Colonic mucosa (tissue), 4 donors: Measurements from ENCODE around the gene ZNF814. TPM values are rescaled to one million over a fixed set of nuclear protein-coding genes. Genes with fewer than 3 reads are reported as not detected.
"Not testable (repeated sequence)": the region's sequence is repeated elsewhere in the genome, so short reads cannot be mapped to it uniquely, and the experiment has no call there.

Source experiments
- DNase-seq: peaks from one replicate; pipeline ENCODE4 v3.0.0-alpha.2; 2020
- H3K27ac ChIP-seq: fragments of 200-600 bp; one replicate; pipeline ENCODE4 v1.8.0; 2021
- H3K27me3 ChIP-seq: fragments of 200-600 bp; one replicate; pipeline ENCODE4 v1.8.0; 2021
- H3K36me3 ChIP-seq: fragments of 200-600 bp; one replicate; pipeline ENCODE4 v1.8.0; 2021
- H3K4me1 ChIP-seq: fragments of 200-600 bp; one replicate; pipeline ENCODE4 v1.8.0; 2021; ENCODE audit warnings: mild to moderate bottlenecking
- H3K4me3 ChIP-seq: fragments of 200-600 bp; one replicate; pipeline ENCODE4 v1.8.0; 2021
- H3K9ac ChIP-seq, 2 donors: one replicate each; pipeline ENCODE4 v1.7.0; 2013; ENCODE audit warnings: control low read depth in 2 of 2, low read depth in 2 of 2, low read length in 2 of 2
- H3K9me3 ChIP-seq: fragments of 200-600 bp; one replicate; pipeline ENCODE4 v1.8.0; 2021
- intact Hi-C: fragments of 100-400 bp; cut with DNase I; formaldehyde crosslinking; loops from one replicate; pipeline ENCODE4 v1.14.1; 2022
- total RNA-seq, 2 donors: library from RNA; stranded (reverse); fragmentation: NEBNext Ultra II Directional in 1 of 2; extraction: Animal tissue kit (Norgen Biotek cat#: 25700) in 1 of 2; gene quantifications; one replicate each; pipeline ENCODE4 v1.2.1, GENCODE V29; 2021
- TF ChIP-seq, protein P1 (sequence below): fragments of 200-600 bp; IDR thresholded peaks from one replicate; pipeline ENCODE4 v1.8.0; 2022; ENCODE audit warnings: antibody characterized with exemption, mild to moderate bottlenecking
- donor health status: healthy.
- donor health status: DM: no; HTN: no; CAD: no.
- donor health status: DM: no; HTN: no; CAD: no.

Gene ZNF814
- 10 to 100 TPM in 1 of 2 donors, 1 to 10 TPM in 1; 7.1 to 25.5 TPM for total RNA-seq

DNA sequence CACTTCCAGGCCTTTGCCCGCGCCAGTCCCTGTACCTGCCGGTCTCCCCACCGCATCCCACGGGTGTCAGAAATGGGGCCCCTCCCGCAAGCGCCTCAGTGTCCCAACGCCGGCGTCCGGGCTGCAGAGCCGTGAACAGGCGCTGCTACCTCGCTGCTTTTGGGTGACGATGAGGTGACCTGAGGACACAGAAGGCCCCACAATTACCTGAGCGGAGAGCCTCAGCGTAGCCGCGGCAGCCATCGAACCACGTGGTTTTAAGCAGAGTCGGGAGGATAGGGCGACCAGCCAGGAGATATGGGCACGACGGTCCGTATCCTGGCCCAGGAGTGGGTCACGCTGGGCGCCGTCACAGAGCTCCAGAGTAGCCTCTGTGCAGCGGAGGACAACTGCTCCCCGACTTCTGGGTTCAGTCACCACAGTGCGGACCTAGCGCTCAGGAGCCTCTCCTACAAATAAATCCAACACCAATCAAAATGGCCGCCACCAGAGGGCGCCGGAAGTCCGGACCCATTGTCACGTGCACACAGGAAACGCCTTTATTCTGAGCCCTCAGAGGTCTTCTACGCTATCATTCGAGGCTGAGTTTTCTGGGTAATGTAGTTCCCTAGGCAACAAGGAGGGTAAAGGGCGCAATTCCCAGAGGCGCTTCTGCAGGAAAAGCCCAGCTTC lies at the start of gene ZNF814:
Gene ZNF814 (minus strand): TSS at position 478 of the 672 bp plus-strand sequence. CDS start 235 bp downstream, at position 243.
- H3K4me3 ChIP-seq, result peak within 1 kb of the TSS; percentile 34
- no peaks in the 10 kb centered on the region for H3K9me3 ChIP-seq
- peak; percentile 90 for DNase-seq
- TF ChIP-seq, protein P1, sequence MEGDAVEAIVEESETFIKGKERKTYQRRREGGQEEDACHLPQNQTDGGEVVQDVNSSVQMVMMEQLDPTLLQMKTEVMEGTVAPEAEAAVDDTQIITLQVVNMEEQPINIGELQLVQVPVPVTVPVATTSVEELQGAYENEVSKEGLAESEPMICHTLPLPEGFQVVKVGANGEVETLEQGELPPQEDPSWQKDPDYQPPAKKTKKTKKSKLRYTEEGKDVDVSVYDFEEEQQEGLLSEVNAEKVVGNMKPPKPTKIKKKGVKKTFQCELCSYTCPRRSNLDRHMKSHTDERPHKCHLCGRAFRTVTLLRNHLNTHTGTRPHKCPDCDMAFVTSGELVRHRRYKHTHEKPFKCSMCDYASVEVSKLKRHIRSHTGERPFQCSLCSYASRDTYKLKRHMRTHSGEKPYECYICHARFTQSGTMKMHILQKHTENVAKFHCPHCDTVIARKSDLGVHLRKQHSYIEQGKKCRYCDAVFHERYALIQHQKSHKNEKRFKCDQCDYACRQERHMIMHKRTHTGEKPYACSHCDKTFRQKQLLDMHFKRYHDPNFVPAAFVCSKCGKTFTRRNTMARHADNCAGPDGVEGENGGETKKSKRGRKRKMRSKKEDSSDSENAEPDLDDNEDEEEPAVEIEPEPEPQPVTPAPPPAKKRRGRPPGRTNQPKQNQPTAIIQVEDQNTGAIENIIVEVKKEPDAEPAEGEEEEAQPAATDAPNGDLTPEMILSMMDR, result no peak
- peak within 1 kb of the TSS; percentile 48 to 83 for H3K9ac ChIP-seq
- no peaks in the 10 kb centered on the region for H3K36me3 ChIP-seq
- no peak within 1 kb of the TSS for H3K27ac ChIP-seq
- intact Hi-C loops, result no loop called here
- no peaks in the 10 kb centered on the region for H3K4me1 ChIP-seq
- H3K27me3 ChIP-seq, result no peaks in the 10 kb centered on the region

DNA sequence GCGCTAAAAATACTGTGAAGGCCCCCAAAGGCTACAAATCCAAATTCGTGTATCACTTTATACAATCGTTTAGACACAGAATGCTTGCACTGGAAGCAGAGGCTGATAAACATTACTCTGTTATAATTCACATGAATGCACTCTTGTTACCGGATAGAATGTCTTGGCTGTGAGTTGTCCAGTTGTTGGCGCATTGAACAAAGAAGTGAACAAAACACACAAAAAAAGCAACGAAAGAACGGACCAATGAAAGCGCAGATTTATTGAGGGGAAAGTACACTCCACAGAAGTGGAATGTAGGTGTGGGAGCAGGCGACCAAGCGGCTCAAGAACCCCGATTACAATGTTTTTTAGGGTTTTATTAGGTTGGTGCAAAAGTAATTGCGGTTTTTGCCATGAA lies 46.9 kb upstream of the ZNF814 start:
- H3K4me1 ChIP-seq, result no peaks in the 10 kb centered on the region
- intact Hi-C loops, result no loop called here
- no peak for DNase-seq
- no peaks in the 10 kb centered on the region for H3K9me3 ChIP-seq
- no peaks in the 10 kb centered on the region for H3K36me3 ChIP-seq
- no peaks in the 10 kb centered on the region for H3K27me3 ChIP-seq
- no peak overlapping the region for H3K4me3 ChIP-seq
- TF ChIP-seq, protein P1, result no peak
- no peak overlapping the region for H3K9ac ChIP-seq
- no peak overlapping the region for H3K27ac ChIP-seq

DNA sequence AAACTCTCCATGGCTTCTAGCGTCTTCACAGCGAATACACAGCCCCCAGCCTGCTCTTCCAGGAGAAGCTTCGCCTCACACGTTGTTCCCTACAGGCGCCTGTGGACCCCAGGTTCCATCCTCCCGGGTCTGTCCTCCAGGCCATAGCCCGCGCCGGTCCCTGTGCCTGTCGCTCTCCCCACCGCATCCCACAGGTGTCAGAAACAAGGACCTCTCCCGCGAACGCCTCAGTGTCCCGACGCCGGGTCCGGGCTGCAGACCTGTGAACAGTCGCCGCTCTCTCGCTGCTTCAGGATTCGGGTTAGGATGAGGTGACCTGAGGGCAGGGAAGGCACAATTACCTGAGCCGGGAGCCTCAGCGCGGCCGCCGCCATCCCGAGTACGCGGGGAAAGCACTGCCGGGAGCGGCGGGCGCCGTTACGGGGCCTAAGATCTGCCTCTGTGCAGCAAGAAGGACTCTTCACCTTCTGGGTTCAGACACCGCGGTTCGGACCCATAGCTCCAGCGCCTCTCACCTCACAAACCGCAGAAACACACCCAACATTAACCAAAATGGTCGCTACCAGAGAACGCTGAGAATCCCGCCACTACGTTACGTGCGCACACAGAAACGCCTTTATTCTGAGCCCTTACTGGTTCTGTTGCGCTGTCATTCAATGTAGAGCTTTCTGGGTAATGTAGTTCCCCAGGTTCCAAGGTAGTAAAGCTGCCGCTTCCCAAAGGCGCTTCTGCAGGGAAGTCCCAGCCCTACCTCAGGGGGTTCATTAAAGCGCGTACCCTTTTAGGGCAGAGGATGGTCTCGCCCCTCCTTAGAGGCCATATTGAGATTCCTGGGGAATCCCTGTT lies 46.2 kb upstream of the ZNF814 start, which contains the start of gene ZNF418:
Gene ZNF418 (minus strand): TSS at position 583 of the 846 bp plus-strand sequence. CDS start 1,580 bp downstream, outside the sequence.
- H3K4me3 ChIP-seq, result peak within 1 kb of the TSS; percentile 45
- H3K4me1 ChIP-seq, result no peaks in the 10 kb centered on the region
- no peaks in the 10 kb centered on the region for H3K27me3 ChIP-seq
- DNase-seq, result peak; percentile 67
- H3K9ac ChIP-seq, result peak within 1 kb of the TSS in 1 of 2 donors; percentile 33
- H3K27ac ChIP-seq, result no peak within 1 kb of the TSS
- TF ChIP-seq, protein P1, result no peak
- H3K36me3 ChIP-seq, result no peaks in the 10 kb centered on the region
- intact Hi-C loops, result no loop called here
- H3K9me3 ChIP-seq, result no peaks in the 10 kb centered on the region

DNA sequence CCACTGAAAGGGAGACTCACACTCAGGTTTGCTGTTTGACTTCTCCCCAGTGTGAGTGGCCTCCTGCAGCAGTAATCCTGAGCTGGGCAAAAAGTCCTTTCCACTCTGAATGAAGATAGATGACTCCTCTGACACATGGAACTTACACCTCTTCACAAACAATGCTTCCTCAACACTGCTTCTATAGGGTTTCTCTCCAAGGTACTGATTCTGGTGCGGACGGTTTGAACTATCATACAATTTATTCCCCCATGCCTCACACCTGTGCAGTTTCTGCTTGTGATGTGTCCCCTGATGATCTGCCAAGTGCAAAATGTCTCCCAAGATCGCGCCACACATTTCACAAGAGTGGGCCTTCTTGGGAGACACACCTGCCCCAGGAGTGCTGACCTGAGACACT lies 38.8 kb upstream of the ZNF814 start:
- no peak overlapping the region for H3K9ac ChIP-seq
- TF ChIP-seq, protein P1, result no peak
- no peaks in the 10 kb centered on the region for H3K4me1 ChIP-seq
- intact Hi-C loops, result no loop called here
- no peak for DNase-seq
- H3K9me3 ChIP-seq, result no peaks in the 10 kb centered on the region
- no peaks in the 10 kb centered on the region for H3K36me3 ChIP-seq
- no peak overlapping the region for H3K27ac ChIP-seq
- H3K27me3 ChIP-seq, result no peaks in the 10 kb centered on the region
- no peak overlapping the region for H3K4me3 ChIP-seq

DNA sequence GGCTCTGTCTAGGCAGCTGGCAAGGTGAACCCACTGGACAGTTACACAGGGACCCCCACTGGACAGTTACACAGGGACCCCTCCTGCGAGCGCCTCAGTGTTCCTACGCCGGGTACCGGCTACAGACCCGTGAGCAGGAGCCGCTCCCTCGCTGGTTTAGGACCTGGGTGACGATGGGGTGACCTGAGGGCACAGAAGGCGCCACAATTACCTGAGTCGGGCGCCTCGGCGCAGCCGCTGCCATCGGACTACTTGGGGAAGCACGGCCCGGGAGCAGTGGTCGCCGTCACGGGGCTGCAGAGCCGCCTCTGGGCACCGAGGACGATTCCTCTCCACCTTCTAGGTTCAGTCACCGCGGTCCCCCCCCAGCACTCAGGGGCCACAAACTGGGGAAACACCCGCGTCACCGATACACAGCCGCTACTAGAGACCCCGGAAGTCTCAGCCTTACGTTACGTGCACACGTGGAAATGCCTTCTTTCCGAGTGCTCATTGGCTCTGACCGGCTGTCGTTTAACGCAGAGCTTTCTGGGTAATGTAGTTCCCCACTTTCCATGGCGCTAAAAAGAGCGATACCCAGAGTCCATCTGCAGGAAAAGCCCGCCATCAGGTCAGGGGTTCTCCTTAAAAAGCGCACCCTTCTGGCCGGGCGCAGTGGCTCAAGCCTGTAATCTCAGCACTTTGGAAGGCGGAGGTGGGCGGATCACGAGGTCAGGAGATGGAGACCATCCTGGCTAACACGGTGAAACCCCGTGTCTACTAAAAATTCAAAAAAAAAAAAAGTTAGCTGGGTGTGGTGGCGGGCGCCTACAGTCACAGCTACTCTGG lies 27.5 kb upstream of the ZNF814 start, which contains the start of gene ZNF417:
Gene ZNF417 (minus strand): TSS at position 425 of the 828 bp plus-strand sequence. CDS start 181 bp downstream, at position 244.
- intact Hi-C loops, H3K4me1 ChIP-seq: not testable (repeated sequence)

More for the DNA sequence above, 27.5 kb upstream of the ZNF814 start, which contains the start of gene ZNF417:
- Histone ChIP-seq H3K9ac (peak within 1 kb of the TSS; percentile 74 to 76), H3K4me3 (peak within 1 kb of the TSS; percentile 97), H3K27ac (peak within 1 kb of the TSS; percentile 53)
- H3K9me3 ChIP-seq, H3K27me3 ChIP-seq, H3K36me3 ChIP-seq: not testable (repeated sequence)
- DNase-seq, result peak; percentile 91
